GM18867 (cell line): ENCODE data around the gene SNX25.

Experiments
- ATAC-seq: cut with Tn5 transposase; IDR thresholded peaks from one replicate; pipeline ENCODE4 v1.9.1; 2021; ENCODE audit warnings: mild to moderate bottlenecking, moderate library complexity; ENCODE audit not compliant: unreplicated experiment

SNX25 gene

GRCh38 chr4:185398618-185399017, 189.2 kb downstream of the SNX25 start:
- ATAC-seq: no peak

GRCh38 chr4:185399466-185399865, 190.1 kb downstream of the SNX25 start:
- no peak for ATAC-seq

GRCh38 chr4:185404031-185404430, 194.6 kb downstream of the SNX25 start:
- no peak for ATAC-seq

GRCh38 chr4:185405296-185405999, 196.1 kb downstream of the SNX25 start:
- no peak for ATAC-seq

DNA sequence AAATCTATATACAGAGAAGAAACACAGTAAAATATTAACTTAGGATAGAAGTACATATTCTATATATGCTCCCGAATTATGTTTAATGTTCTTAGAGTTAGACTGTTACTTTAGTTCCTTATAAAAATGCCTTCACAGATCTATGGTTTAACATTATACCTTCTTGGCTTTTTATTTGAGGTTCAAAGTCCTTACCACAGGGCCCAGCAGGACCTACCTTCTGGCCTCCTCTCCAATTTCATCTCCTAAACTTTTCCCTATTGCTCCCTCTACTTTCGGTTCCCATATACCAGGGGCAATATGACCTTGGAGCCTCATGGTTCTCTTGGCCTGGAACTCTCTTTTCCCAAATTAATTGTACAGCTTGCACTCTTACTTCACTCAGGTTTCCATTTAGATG, 199.0 kb downstream of the SNX25 start:
- no peak for ATAC-seq

DNA sequence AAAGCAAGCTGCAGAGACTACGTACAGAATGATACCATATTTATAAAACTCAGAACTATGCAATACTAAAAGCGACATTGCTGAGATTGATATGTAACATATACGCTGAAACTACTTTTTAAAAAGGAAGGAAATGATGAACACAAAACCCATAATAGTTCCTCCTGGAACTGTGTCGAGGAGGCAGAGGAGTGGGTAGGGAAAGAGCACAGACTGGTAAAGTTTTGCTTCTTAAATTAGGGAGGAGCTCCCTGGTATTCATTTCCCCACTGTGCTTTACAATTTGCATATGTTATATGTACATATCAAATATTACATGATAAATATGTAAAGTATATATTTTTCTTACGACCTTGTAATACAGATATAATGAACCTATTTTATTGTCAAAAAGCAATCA, 202.5 kb downstream of the SNX25 start:
- no peak for ATAC-seq

DNA sequence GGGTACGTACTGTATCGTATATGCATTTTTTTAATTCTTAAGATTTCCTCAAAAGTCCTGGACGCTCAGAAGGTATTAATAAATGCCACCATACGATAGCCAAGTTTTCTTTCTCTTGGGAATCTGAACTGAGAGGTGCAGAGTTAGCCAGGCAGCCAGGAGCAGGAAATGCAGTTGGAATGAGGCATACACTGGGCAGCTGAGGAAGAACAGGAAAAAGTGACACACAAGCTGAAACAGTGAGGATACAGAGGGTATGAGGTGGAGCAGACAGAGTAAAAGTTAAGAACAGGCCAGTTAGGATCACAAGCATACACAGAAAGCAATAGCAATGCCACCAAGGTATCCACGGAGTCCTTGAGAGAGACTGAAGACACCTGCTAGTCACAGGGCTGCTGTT, 203.0 kb downstream of the SNX25 start:
- no peak for ATAC-seq
